ENCODE results near the gene IGF2R. TPM values are rescaled to one million over a fixed set of nuclear protein-coding genes. Genes with fewer than 3 reads are reported as not detected.

IGF2R gene
- total and polyA plus RNA-seq, 2 experiments from 2014 or later = 8.1 to 30.9 TPM

GRCh38 chr6:160093946-160094345, 125.1 kb downstream of the IGF2R start:
- no peak overlapping the region for H3K9ac ChIP-seq
- H3K27ac ChIP-seq = no peak overlapping the region
- H3K4me2 ChIP-seq (ENCODE audit: unreplicated experiment) = no peak overlapping the region
- no peaks in the 10 kb centered on the region for H3K79me2 ChIP-seq (ENCODE audit: insufficient read depth)
- no peaks in the 10 kb centered on the region for H3K9me3 ChIP-seq (ENCODE audit: low read depth)
- no peak for DNase-seq
- in situ Hi-C loops (cut with MboI) = no loop called here
- H3F3A ChIP-seq (ENCODE audit: insufficient read depth) = peaks cover 16% of the 10 kb centered on the region; the same call in 1 of the 2 replicates
- peaks cover 7% of the 10 kb centered on the region; the same call in 1 of the 2 replicates for H3K36me3 ChIP-seq (ENCODE audit: low read depth)
- 96 to 98% methylated on average over 4 of the region's 4 CpGs for WGBS, 2 experiments (ENCODE audit: low coverage in 1 of 2, low lambda C conversion rate in 2 of 2, missing lambda C conversion rate in 2 of 2)
- H4K20me1 ChIP-seq (ENCODE audit: insufficient read depth) = no peaks in the 10 kb centered on the region
- H3K9me2 ChIP-seq (ENCODE audit: insufficient read depth) = no peaks in the 10 kb centered on the region
- H3K4me1 ChIP-seq (ENCODE audit: insufficient read depth) = peaks cover 5% of the 10 kb centered on the region
- H3K27me3 ChIP-seq (replicated peaks; ENCODE audit: insufficient read depth) = no peaks in the 10 kb centered on the region
- H3K4me3 ChIP-seq = no peak overlapping the region
- H2AFZ ChIP-seq = no peak overlapping the region
- TF ChIP-seq EZH2 (IDR thresholded peaks at IDR 0.05; ENCODE audit: insufficient read depth, poor library complexity, severe bottlenecking) = no peak
- TF ChIP-seq EZH2phosphoT487 (IDR thresholded peaks at IDR 0.05; ENCODE audit: insufficient read depth, low read depth) = no peak

- no peak overlapping the region for H3K4me2 ChIP-seq (ENCODE audit: unreplicated experiment)
- H3K27ac ChIP-seq = no peak overlapping the region
- TF ChIP-seq EZH2 (IDR thresholded peaks at IDR 0.05; ENCODE audit: insufficient read depth, poor library complexity, severe bottlenecking) = no peak
- no peak for TF ChIP-seq EZH2phosphoT487 (IDR thresholded peaks at IDR 0.05; ENCODE audit: insufficient read depth, low read depth)
- peaks cover 3% of the 10 kb centered on the region; the same call in 1 of the 2 replicates for H3F3A ChIP-seq (ENCODE audit: insufficient read depth)
- H3K27me3 ChIP-seq (replicated peaks; ENCODE audit: insufficient read depth) = no peaks in the 10 kb centered on the region
- 93 to 98% methylated on average over 8 of the region's 8 CpGs for WGBS, 2 experiments (ENCODE audit: low coverage in 1 of 2, low lambda C conversion rate in 2 of 2, missing lambda C conversion rate in 2 of 2)
- no peaks in the 10 kb centered on the region for H3K79me2 ChIP-seq (ENCODE audit: insufficient read depth)
- no peak overlapping the region for H3K9ac ChIP-seq
- H4K20me1 ChIP-seq (ENCODE audit: insufficient read depth) = no peaks in the 10 kb centered on the region
- in situ Hi-C loops (cut with MboI) = no loop called here
- no peaks in the 10 kb centered on the region for H3K9me2 ChIP-seq (ENCODE audit: insufficient read depth)
- no peak overlapping the region for H2AFZ ChIP-seq
- no peak for DNase-seq
- H3K36me3 ChIP-seq (ENCODE audit: low read depth) = peaks cover 3% of the 10 kb centered on the region; the same call in 1 of the 2 replicates
- H3K9me3 ChIP-seq (ENCODE audit: low read depth) = no peaks in the 10 kb centered on the region
- no peak overlapping the region for H3K4me3 ChIP-seq
- no peaks in the 10 kb centered on the region for H3K4me1 ChIP-seq (ENCODE audit: insufficient read depth)
Observed at GRCh38 chr6:160095146-160095845, 126.4 kb downstream of the IGF2R start.

GRCh38 chr6:160101277-160102205, 132.7 kb downstream of the IGF2R start:
- Histone ChIP-seq H3K27me3 (replicated peaks; ENCODE audit: insufficient read depth) (no peaks in the 10 kb centered on the region), H3K4me2 (ENCODE audit: unreplicated experiment) (no peak overlapping the region), H3K4me1 (ENCODE audit: insufficient read depth) (no peaks in the 10 kb centered on the region), H3F3A (ENCODE audit: insufficient read depth) (no peaks in the 10 kb centered on the region), H4K20me1 (ENCODE audit: insufficient read depth) (no peaks in the 10 kb centered on the region), H3K27ac (no peak overlapping the region), H3K9me2 (ENCODE audit: insufficient read depth) (no peaks in the 10 kb centered on the region), H3K79me2 (ENCODE audit: insufficient read depth) (no peaks in the 10 kb centered on the region), H3K9ac (no peak overlapping the region), H3K36me3 (ENCODE audit: low read depth) (peaks cover 9% of the 10 kb centered on the region; the same call in 1 of the 2 replicates), H2AFZ (no peak overlapping the region), H3K4me3 (no peak overlapping the region), H3K9me3 (ENCODE audit: low read depth) (no peaks in the 10 kb centered on the region)
- 97 to 99% methylated on average over 20 to 23 of the region's 23 CpGs for WGBS, 2 experiments (ENCODE audit: low coverage in 1 of 2, low lambda C conversion rate in 2 of 2, missing lambda C conversion rate in 2 of 2)
- in situ Hi-C loops (cut with MboI) = loop anchor here (10.0 kb wide), 1 partner anchor 353 kb away; no protein-coding TSS in a partner anchor
- DNase-seq = no peak
- TF ChIP-seq EZH2 (IDR thresholded peaks at IDR 0.05; ENCODE audit: insufficient read depth, poor library complexity, severe bottlenecking) (no peak), EZH2phosphoT487 (IDR thresholded peaks at IDR 0.05; ENCODE audit: insufficient read depth, low read depth) (no peak)

GRCh38 chr6:160102399-160102798, 133.5 kb downstream of the IGF2R start:
- no peaks in the 10 kb centered on the region for H3K9me3 ChIP-seq (ENCODE audit: low read depth)
- no peaks in the 10 kb centered on the region for H3K4me1 ChIP-seq (ENCODE audit: insufficient read depth)
- H3K9ac ChIP-seq = no peak overlapping the region
- H3K27me3 ChIP-seq (replicated peaks; ENCODE audit: insufficient read depth) = no peaks in the 10 kb centered on the region
- TF ChIP-seq EZH2phosphoT487 (IDR thresholded peaks at IDR 0.05; ENCODE audit: insufficient read depth, low read depth) (no peak), EZH2 (IDR thresholded peaks at IDR 0.05; ENCODE audit: insufficient read depth, poor library complexity, severe bottlenecking) (no peak)
- no peak overlapping the region for H3K4me3 ChIP-seq
- H3F3A ChIP-seq (ENCODE audit: insufficient read depth) = no peaks in the 10 kb centered on the region
- H3K27ac ChIP-seq = no peak overlapping the region
- no peak overlapping the region for H2AFZ ChIP-seq
- H3K79me2 ChIP-seq (ENCODE audit: insufficient read depth) = no peaks in the 10 kb centered on the region
- in situ Hi-C loops (cut with MboI) = loop anchor here (10.0 kb wide), 1 partner anchor 352 kb away; no protein-coding TSS in a partner anchor
- 94 to 97% methylated on average over 16 of the region's 16 CpGs for WGBS, 2 experiments (ENCODE audit: low coverage in 1 of 2, low lambda C conversion rate in 2 of 2, missing lambda C conversion rate in 2 of 2)
- no peak for DNase-seq
- no peaks in the 10 kb centered on the region for H3K9me2 ChIP-seq (ENCODE audit: insufficient read depth)
- H4K20me1 ChIP-seq (ENCODE audit: insufficient read depth) = no peaks in the 10 kb centered on the region
- peaks cover 9% of the 10 kb centered on the region; the same call in 1 of the 2 replicates for H3K36me3 ChIP-seq (ENCODE audit: low read depth)
- H3K4me2 ChIP-seq (ENCODE audit: unreplicated experiment) = no peak overlapping the region
